Kidney (tissue), 14 donors: ENCODE measurements around the gene CEP126. TPM values are rescaled to one million over a fixed set of nuclear protein-coding genes. Genes with fewer than 3 reads are reported as not detected.

Source experiments
- DNase-seq, 5 donors: peaks; one replicate each; pipeline ENCODE4 v3.0.0-alpha.2; 2013 to 2020
- FAIRE-seq: peaks from 2 replicates; lab custom pipeline; 2012; peaks lifted over from hg19 to GRCh38; lab: Jason Lieb, UNC
- H3K27ac ChIP-seq, 2 donors: one replicate each; pipeline ENCODE4 v1.7.0; 2013; ENCODE audit warnings: low read depth in 2 of 2, low read length in 2 of 2, inconsistent platforms in 1 of 2
- H3K27me3 ChIP-seq: one replicate; pipeline ENCODE4 v1.7.1; 2013; ENCODE audit warnings: low read length, inconsistent platforms; ENCODE audit not compliant: control insufficient read depth, insufficient read depth
- H3K36me3 ChIP-seq, 3 donors: one replicate each; pipeline versions ENCODE4 v1.7.0 to v1.7.1; 2013; ENCODE audit warnings: low read length in 3 of 3, control low read depth in 1 of 3, inconsistent platforms in 1 of 3; ENCODE audit not compliant: insufficient read depth in 3 of 3, control insufficient read depth in 2 of 3
- H3K4me1 ChIP-seq, 3 donors: one replicate each; pipeline versions ENCODE4 v1.7.0 to v1.7.1; 2013; ENCODE audit warnings: low read length in 3 of 3, inconsistent platforms in 1 of 3, low read depth in 1 of 3; ENCODE audit not compliant: control insufficient read depth in 2 of 3, insufficient read depth in 2 of 3
- H3K4me3 ChIP-seq, 3 donors: one replicate each; pipeline versions ENCODE4 v1.7.0 to v1.8.1; 2013; ENCODE audit warnings: low read length in 3 of 3, control low read depth in 1 of 3, inconsistent platforms in 1 of 3
- H3K9ac ChIP-seq, 3 donors: one replicate each; pipeline versions ENCODE4 v1.7.0 to v1.7.1; 2013; ENCODE audit warnings: low read length in 3 of 3, control low read depth in 1 of 3, inconsistent platforms in 1 of 3
- H3K9me3 ChIP-seq, 3 donors: one replicate each; pipeline versions ENCODE4 v1.7.0 to v1.7.1; 2013; ENCODE audit warnings: low read length in 3 of 3, control low read depth in 1 of 3, inconsistent platforms in 1 of 3; ENCODE audit not compliant: control insufficient read depth in 2 of 3, insufficient read depth in 1 of 3
- CTCF ChIP-seq: IDR thresholded peaks from 3 replicates; pipeline ENCODE4 v1.5.1; 2012; ENCODE audit warnings: mild to moderate bottlenecking, moderate library complexity, borderline replicate concordance; ENCODE audit not compliant: insufficient read depth; ENCODE audit errors: extremely low read depth
- intact Hi-C: fragments of 100-400 bp; cut with DNase I; formaldehyde crosslinking; loops from one replicate; pipeline ENCODE4 v1.11.1; 2022
- polyA plus RNA-seq: library from polyadenylated mRNA; stranded (reverse); fragments of 350-450 nt; fragmentation: Illumina TruSeq; extraction: RNeasy Lipid Tissue Mini Kit (QIAGEN cat#74804); gene quantifications from one replicate; pipeline ENCODE4 v1.2.3, GENCODE V29; 2014; ENCODE audit warnings: low read depth, low replicate concordance; ENCODE audit not compliant: insufficient read depth
- total RNA-seq: library from RNA; stranded (reverse); fragmentation: NEBNext Ultra II Directional; extraction: Animal tissue kit (Norgen Biotek cat#: 25700); gene quantifications from one replicate; pipeline ENCODE4 v1.2.1, GENCODE V29; 2021
- donor health status: control.
- donor health status: control.
- donor health status: control.
- donor health status: control.
- donor health status: control.
- donor health status: DM: yes; HTN: yes; CAD: no.
- donor health status: Normal renal cell carcinoma (clear cell type).

Gene CEP126
- total and polyA plus RNA-seq, 2 donors from 2014 or later: 5.1 to 5.3 TPM

GRCh38 chr11:101909087-101909486 is 5.7 kb upstream of the CEP126 start:
- no peak for TF ChIP-seq CTCF
- intact Hi-C loops: no loop called here

GRCh38 chr11:101912823-101913284 is 2.0 kb upstream of the CEP126 start:
- TF ChIP-seq CTCF: no peak
- no peak overlapping the region for H3K4me3 ChIP-seq
- H3K9ac ChIP-seq: no peak overlapping the region
- DNase-seq: peak in 2 of 5 donors; percentile 4 to 19
- no peaks in the 10 kb centered on the region for H3K36me3 ChIP-seq
- no peak for FAIRE-seq
- H3K27ac ChIP-seq: no peak overlapping the region
- no peaks in the 10 kb centered on the region for H3K9me3 ChIP-seq
- intact Hi-C loops: no loop called here
- peaks cover 0 to 6% (median 4%) of the 10 kb centered on the region in 3 donors for H3K4me1 ChIP-seq
- H3K27me3 ChIP-seq: no peaks in the 10 kb centered on the region

More at GRCh38 chr11:101909087-101909486, 5.7 kb upstream of the CEP126 start:
- no peak overlapping the region for H3K9ac ChIP-seq
- H3K9me3 ChIP-seq: no peaks in the 10 kb centered on the region
- DNase-seq (no peak), FAIRE-seq (no peak)
- no peak overlapping the region for H3K4me3 ChIP-seq
- no peaks in the 10 kb centered on the region for H3K36me3 ChIP-seq
- H3K4me1 ChIP-seq: peaks cover 0 to 1% (median 0%) of the 10 kb centered on the region in 3 donors
- no peak overlapping the region for H3K27ac ChIP-seq
- no peaks in the 10 kb centered on the region for H3K27me3 ChIP-seq

- Histone ChIP-seq H3K36me3 (no peaks in the 10 kb centered on the region), H3K27me3 (no peaks in the 10 kb centered on the region), H3K9me3 (no peaks in the 10 kb centered on the region), H3K9ac (no peak overlapping the region), H3K27ac (no peak overlapping the region), H3K4me3 (no peak overlapping the region), H3K4me1 (peaks cover 0 to 6% (median 4%) of the 10 kb centered on the region in 3 donors)
- intact Hi-C loops: no loop called here
- no peak for TF ChIP-seq CTCF
- no peak for FAIRE-seq
- DNase-seq: no peak
Measured at GRCh38 chr11:101913656-101914055, 1.2 kb upstream of the CEP126 start.

- DNase-seq (peak in 1 of 5 donors; percentile 54), FAIRE-seq (no peak)
- Histone ChIP-seq H3K9me3 (no peaks in the 10 kb centered on the region), H3K4me1 (peaks cover 0 to 6% (median 4%) of the 10 kb centered on the region in 3 donors), H3K36me3 (no peaks in the 10 kb centered on the region), H3K9ac (peak overlapping the region; percentile 29 to 63 (median 40)), H3K27me3 (no peaks in the 10 kb centered on the region), H3K27ac (peak overlapping the region; percentile 52 to 72), H3K4me3 (peak overlapping the region; percentile 67 to 74 (median 72))
- TF ChIP-seq CTCF: no peak
- intact Hi-C loops: no loop called here
Measured at GRCh38 chr11:101914341-101914737, 471 bp upstream of the CEP126 start.
